Activated effector memory CD4-positive, alpha-beta T cell treated with anti-CD3 and anti-CD28 coated beads, Interleukin-2, amount 50 U/mL, for 16 hours (primary cell): ENCODE data around the gene IL17REL.
"Not testable (repeated sequence)": the region's sequence is repeated elsewhere in the genome, so short reads cannot be mapped to it uniquely, and the experiment has no call there.

Experiments
- DNase-seq: peaks from one replicate; pipeline ENCODE4 v3.0.0-alpha.2; 2020

Gene IL17REL

GRCh38 chr22:49983148-49984042 is 29.2 kb downstream of the IL17REL start:
- peak; percentile 81 for DNase-seq

DNA sequence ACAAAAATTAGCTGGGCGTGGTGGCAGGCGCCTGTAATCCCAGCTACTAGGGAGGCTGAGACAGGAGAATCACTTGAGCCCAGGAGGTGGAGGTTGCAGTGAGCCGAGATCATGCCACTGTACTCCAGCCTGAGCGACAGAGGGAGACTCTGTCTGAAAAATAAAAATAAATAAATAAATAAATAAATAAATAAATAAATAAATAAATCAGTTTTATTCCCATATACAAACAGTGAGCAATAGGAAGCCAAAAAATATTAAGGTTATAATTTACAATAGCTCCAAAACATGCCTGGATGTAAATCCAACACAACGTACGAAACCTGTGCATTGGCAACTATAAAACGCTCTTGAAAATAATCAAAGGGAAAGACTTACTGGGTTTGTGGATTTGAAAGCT is 30.8 kb downstream of the IL17REL start:
- not testable (repeated sequence) for DNase-seq

GRCh38 chr22:49979587-49980264 is 32.8 kb downstream of the IL17REL start:
- peak; percentile 74 for DNase-seq

DNA sequence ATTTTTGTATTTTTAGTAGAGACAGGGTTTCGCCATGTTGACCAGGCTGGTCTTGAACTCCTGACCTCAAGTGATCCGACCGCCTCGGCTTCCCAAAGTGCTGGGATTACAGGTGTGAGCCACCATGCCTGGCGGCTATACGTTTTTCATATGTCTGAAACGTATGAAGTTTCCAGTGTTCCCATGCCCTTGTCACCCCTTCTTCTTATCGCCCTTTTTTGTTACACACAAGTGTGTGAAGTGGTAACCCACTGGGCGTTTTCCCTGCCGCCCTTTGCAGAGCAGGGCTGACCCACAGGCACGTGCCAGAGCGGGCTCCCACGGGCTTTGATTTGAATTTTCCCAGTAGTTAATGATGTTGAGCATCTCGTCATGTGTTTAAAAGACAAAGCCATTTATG is 35.0 kb downstream of the IL17REL start:
- peak; percentile 42 for DNase-seq

- DNase-seq: peak; percentile 85
Measured at GRCh38 chr22:49976439-49977175, 36.0 kb downstream of the IL17REL start.

GRCh38 chr22:49975543-49976389 is 36.8 kb downstream of the IL17REL start:
- peak; percentile 81 for DNase-seq

DNA sequence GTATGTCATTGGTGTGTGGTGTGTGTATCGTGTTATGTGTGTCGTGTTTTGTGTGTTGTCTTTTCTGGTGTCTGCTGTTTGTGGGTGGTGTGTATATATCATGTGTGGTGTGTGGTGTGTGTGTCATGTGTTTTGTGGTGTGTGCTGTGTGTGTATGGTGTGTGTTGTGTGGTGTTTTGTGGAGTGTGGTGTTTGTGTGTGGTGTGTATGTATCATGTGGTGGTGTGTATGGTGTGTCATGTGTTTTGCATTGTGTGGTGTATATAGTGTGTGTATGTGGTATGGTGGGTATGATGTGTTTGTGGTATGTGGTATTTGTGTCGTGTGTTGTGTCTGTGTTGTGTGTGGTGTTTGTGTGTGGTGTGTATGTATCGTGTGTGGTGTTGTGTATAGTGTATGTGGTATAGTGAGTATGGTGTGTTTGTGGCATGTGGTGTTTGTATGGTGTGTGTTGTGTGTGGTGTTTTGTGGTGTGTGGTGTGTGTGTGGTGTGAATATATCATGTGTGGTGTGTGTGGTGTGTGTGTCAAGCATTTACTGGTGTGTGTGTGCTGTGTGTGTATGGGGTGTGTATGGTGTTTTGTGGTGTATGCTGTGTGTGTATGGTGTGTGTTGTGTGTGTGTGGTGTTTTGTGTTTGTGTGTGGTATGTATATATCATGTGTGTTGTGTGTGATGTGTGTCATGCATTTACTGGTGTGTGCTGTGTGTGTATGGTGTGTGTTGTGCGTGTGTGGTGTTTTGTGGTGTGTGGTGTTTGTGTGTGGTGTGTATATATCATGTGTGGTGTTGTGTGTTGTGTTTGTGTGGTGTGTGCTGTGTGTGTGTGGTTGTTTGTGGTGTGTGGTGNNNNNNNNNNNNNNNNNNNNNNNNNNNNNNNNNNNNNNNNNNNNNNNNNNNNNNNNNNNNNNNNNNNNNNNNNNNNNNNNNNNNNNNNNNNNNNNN is 39.3 kb downstream of the IL17REL start:
- peak; percentile 48 for DNase-seq

GRCh38 chr22:49972163-49973017 is 40.2 kb downstream of the IL17REL start:
- peak; percentile 65 for DNase-seq

GRCh38 chr22:49971232-49972162 is 41.1 kb downstream of the IL17REL start:
- DNase-seq: peak; percentile 89

DNA sequence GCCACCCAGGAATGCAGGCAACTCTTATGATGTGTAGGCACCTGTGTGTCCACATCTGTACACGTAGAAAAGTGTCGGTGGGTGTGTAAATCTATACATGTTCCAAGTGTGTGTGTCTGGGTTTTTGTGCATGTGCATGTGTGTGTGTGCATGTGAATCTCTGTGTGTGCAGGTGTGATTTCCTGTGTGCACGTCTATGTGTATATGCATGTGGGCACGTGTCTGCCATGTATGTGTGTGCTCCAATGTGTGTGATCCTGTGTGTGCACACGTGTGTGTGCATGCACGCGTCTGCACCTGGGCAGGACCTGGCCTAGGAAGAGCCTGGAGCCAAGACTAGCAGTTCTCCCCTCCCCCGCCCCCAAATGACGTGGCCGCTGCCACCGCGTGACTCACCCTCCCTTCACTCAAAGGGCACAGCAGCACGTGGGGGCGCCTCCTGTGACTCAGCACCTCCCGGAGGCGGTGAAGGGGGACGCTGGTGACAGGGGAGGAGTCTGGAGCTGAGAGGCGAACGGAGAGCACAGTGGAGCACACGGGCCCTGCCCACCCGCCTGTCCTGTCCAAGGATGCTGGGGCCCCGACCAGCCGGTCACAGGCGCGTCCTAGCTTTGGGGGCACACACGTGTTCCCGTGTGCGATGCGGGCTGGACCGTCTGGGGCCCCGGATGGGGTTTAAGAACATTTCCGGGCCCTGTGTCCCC is 41.9 kb downstream of the IL17REL start:
- DNase-seq: peak; percentile 98

DNA sequence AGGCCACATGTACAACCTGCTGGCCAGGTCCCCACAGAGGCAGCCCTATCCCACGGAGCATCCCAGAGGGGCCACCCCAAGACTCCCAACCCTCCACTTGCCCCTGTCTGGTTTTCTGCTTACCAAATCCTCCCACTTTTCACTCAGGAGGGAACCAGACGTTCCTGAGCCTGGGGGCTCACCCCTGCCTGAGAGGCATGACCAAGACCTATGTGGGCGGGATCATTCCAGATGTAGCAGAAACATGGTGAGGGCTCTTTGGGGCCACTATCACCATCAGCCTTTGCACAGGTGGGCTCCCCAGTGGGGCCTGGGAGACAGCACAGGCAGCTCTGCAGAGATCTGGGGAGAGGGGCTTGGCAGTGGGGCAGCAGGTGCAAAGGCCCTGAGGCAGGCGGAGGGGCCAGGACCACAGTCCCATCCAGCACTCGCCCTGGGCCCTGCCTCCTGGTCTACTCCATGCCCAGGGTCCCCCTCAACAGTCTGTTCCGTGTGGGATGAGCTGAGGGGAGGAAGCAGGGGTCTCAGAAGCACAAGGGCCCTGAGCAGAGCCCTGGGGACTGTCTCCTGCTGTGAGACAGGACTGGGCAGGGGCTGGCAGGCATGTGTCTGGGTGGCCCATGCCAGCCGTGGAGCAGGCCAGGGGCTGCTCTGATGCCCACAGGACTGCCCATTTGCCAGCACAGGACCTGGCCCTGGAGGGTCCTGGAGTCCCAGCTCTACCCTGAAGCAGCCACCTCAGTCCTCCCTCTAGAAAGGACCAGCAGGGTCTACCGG is 42.6 kb downstream of the IL17REL start:
- DNase-seq: peak; percentile 71

DNA sequence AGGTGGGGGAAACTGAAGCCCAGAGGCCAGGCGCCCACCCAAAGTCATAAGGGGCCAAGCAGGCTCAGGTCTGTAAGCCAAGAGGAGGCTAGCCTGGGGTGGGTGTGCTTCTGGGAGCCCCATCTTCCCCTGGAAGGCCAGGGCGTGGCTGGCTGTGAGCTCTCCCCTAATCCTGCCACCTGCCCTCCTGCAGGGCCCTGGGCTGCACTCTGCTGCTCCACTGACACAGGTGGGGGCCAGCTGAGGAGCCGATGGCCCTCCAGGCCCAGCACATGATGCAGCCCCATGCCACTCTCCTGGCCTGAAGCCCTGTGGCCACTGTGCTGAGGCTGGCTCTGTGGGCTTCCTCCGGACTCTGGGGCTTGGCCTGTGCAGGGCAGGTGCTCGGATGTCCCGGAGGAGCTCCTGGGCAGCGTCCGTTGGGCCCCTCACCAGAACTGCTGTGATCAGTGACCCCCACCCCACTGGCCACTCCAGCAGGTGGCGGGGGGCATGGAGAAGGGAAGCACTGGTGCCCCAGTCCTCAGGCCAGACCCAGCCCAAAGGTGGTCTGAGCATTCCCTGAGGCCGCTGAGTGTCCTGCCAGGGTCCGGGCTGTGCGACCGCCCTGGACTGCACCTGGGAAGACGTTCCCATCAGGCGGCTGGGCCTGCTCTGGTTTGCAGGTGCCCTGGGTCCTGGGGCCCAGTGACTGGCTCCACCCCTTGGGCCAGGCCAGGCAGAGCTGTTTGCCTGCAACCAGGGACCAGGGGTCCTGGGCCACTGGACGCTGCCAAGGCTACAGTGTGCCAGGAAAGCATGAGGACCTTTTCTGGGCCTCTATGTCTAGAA is 43.5 kb downstream of the IL17REL start:
- peak; percentile 67 for DNase-seq

DNA sequence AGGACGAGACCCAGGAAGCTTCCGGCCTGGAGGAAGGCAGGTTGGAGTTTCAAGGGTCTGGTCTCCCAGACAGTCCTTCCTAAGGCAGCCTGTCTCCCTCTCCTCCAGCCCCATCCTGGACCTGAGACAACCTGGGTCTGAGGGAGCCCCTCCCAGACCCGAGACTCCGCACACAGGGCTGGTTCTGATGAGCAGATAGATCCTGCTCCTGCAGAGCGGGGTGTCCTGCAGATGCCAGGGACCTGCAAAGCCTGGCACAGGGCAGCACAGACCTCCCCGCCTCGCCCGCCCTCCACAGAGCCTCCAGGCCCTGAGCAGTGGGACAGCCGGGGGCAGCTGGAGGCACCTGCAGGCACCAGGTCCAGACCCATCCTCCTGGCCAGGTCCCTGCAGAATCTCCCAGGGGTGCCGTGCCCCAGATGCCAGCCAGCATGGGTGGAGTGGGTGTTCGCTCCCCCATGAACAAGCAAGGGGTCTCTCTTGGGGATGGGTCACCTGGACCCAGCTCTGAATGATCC is 44.2 kb downstream of the IL17REL start:
- peak; percentile 70 for DNase-seq

DNA sequence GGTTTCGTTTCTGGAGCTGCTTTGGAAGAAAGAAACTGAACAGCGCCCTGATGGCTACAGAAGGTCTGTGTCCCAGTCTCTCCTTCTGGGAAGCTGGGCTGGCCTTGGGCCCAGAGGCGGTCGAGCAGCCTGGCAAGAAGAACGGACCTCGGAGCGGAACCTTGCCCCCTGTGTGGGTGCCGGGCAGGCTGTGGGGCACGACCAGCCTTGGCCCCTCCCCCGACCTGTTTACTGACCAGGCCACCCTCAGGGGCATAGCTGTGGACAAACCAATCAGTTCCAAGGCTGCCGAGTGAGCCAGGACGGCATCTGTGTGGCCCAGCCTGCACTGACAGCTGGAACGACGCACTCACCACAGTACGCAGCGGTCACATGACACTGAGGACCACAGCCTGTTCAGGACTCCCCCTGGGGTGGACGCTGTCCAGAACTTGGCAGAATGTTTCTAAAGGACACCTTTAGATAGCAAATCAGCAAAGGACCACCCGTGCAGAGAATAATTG is 44.8 kb downstream of the IL17REL start:
- DNase-seq: peak; percentile 61

- peak; percentile 71 for DNase-seq
Measured at GRCh38 chr22:49966774-49967705, 45.5 kb downstream of the IL17REL start.
